Activated B cell treated with CpG ODN at 0.5 μM for 24 hours (primary cell): ENCODE results near the gene RHOBTB3. TPM values are rescaled to one million over a fixed set of nuclear protein-coding genes. Genes with fewer than 3 reads are reported as not detected.

Source experiments
- ATAC-seq: fragments of 200-7000 bp; cut with Tn5 transposase; one replicate; pipeline ENCODE4 v1.10.0; 2021; ENCODE audit warnings: low read depth, mild to moderate bottlenecking, moderate library complexity
- CTCF ChIA-PET: fragments of 350-600 bp; sonication (Branson Sonifier 250); formaldehyde crosslinking; loops from one replicate; lab custom pipeline; 2021; ENCODE audit warnings: antibody characterized with exemption; lab: Charles Lee
- POLR2A ChIA-PET: fragments of 350-600 bp; sonication (Branson Sonifier 250); formaldehyde crosslinking; loops from one replicate; lab custom pipeline; 2021; ENCODE audit warnings: antibody characterized with exemption; lab: Charles Lee
- DNase-seq: peaks from one replicate; pipeline ENCODE4 v3.0.0; 2022
- H3K27ac Mint-ChIP-seq: one replicate; pipeline ENCODE4 v1.8.0; 2020; ENCODE audit warnings: mixed read lengths
- H3K27me3 Mint-ChIP-seq: one replicate; pipeline ENCODE4 v1.8.0; 2021; ENCODE audit warnings: mixed read lengths
- H3K36me3 Mint-ChIP-seq: one replicate; pipeline ENCODE4 v1.8.0; 2021; ENCODE audit warnings: low read depth, mixed read lengths
- H3K4me1 Mint-ChIP-seq: one replicate; pipeline ENCODE4 v1.8.0; 2021; ENCODE audit warnings: mixed read lengths
- H3K4me3 Mint-ChIP-seq: one replicate; pipeline ENCODE4 v1.8.0; 2020; ENCODE audit warnings: mild to moderate bottlenecking, mixed read lengths
- H3K9me3 Mint-ChIP-seq: one replicate; pipeline ENCODE4 v1.8.0; 2020; ENCODE audit warnings: mixed read lengths
- CTCF ChIP-seq: fragments of 200-600 bp; IDR thresholded peaks from one replicate; pipeline ENCODE4 v1.8.0; 2022; ENCODE audit warnings: antibody characterized with exemption, mild to moderate bottlenecking
- intact Hi-C: fragments of 100-400 bp; cut with micrococcal nuclease; formaldehyde crosslinking; loops from one replicate; pipeline ENCODE4 v1.15.1; 2024
- total RNA-seq: library from RNA; stranded (reverse); gene quantifications from 2 replicates; pipeline ENCODE4 v1.2.3, GENCODE V29; 2022

Gene RHOBTB3
- total RNA-seq, 1 donor from 2014 or later: 3.3 TPM

DNA sequence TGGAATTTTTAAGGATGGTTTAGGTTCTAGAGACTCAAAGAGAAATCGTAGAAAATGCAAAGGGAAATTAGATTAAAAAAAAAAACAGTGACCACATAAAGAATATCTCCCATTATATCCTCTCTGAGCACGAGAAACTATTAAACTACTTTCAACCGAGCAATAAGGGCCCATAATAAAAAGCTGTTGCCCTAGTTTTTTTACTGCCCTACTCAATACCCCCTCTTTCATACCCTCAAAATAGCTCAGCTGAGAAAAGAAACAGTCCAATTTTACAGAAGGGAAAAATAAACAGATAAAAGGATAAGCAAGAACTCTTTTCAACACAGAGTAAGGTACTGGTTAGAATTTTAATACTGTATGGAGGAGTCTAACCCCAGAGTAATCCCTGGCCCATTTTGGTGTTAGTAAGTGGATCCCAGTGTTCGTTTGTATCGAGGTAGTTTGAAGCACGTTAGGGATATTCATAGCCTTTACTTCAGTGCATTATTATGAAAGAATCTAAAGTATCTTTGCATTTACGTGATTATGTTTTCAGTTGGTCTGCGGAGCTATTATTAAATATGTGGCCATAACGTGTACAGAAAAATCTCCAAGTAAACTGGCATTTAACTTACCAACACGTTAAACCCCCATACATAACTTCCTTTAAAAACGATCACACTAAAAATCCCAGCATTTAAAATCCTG lies 980 bp upstream of the RHOBTB3 start:
- Mint-ChIP-seq H3K4me1 (peaks cover 34% of the 10 kb centered on the region), H3K36me3 (no peaks in the 10 kb centered on the region), H3K27me3 (peaks cover 18% of the 10 kb centered on the region), H3K4me3 (peak overlapping the region; percentile 86), H3K27ac (peak overlapping the region; percentile 61), H3K9me3 (no peaks in the 10 kb centered on the region)
- POLR2A ChIA-PET: interaction anchor here (1.0 to 1.6 kb wide), 2 partner anchors 78 to 83 kb away, joined by 6 read pairs; partner anchors contain the start of gene RFESD
- intact Hi-C loops: loop anchor here (1.0 to 2.0 kb wide), 3 partner anchors 17 to 175 kb away; partner anchors contain the start of genes ARSK and RFESD
- DNase-seq: no peak
- ATAC-seq: no peak
- no peak for TF ChIP-seq CTCF
- CTCF ChIA-PET: interaction anchor here (1.4 to 1.8 kb wide), 4 partner anchors 30 to 116 kb away, joined by 4 to 12 read pairs (median 6); partner anchors contain the start of gene RFESD

DNA sequence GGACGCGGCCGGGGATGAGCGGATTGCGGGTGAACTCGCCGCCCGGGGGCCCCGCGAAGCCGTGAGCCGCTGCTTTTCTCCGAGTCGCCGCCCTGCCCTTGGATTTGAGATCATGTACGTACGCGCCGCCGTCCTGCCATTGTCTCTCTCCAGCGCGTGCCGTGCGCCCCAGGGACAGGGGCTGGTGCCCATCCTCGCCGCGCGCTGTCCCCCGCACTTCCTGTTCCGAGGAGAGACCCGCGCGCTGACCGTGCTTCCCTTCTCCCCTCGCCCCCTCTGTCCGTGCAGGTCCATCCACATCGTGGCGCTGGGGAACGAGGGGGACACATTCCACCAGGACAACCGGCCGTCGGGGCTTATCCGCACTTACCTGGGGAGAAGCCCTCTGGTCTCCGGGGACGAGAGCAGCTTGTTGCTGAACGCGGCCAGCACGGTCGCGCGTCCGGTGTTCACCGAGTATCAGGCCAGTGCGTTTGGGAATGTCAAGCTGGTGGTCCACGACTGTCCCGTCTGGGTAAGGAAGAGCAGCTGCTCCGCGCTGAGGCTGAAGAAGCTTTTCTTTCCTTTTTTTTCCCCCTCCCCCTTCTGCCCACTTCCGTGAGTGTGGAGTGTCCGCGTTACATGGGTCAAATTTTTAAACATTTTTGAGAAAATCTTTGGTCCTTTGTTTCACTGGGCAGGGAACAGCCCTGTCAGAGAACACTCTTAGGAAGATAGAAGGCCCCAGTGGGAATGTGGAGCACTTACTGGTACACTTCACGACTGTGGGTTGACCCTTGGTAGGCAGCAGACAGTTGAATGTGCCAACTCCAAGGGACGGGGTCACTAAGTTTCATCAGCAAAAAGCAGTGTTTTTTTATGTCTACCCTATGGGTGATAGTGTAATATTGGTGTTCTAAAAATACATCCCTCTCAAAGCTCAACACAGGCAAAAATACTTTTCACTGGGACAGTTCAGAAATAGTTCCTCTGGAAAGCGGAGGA lies 727 bp downstream of the RHOBTB3 start:
- POLR2A ChIA-PET: interaction anchor here (1.0 to 1.6 kb wide), 4 partner anchors 28 to 85 kb away, joined by 3 to 6 read pairs (median 6); partner anchors contain the start of gene RFESD
- ATAC-seq: peak; percentile 56

GRCh38 chr5:95733107-95733665 lies 2.0 kb downstream of the RHOBTB3 start:
- H3K27me3 Mint-ChIP-seq: peaks cover 18% of the 10 kb centered on the region
- peaks cover 25% of the 10 kb centered on the region for H3K4me1 Mint-ChIP-seq
- no peak for TF ChIP-seq CTCF
- H3K36me3 Mint-ChIP-seq: no peaks in the 10 kb centered on the region
- CTCF ChIA-PET: no interaction called here
- intact Hi-C loops: no loop called here
- ATAC-seq (no peak), DNase-seq (no peak)
- POLR2A ChIA-PET: no interaction called here
- H3K9me3 Mint-ChIP-seq: no peaks in the 10 kb centered on the region
- H3K27ac Mint-ChIP-seq: no peak overlapping the region
- H3K4me3 Mint-ChIP-seq: no peak overlapping the region

More for the DNA sequence above, 727 bp downstream of the RHOBTB3 start:
- peaks cover 32% of the 10 kb centered on the region for H3K4me1 Mint-ChIP-seq
- DNase-seq: no peak
- intact Hi-C loops: loop anchor here (1.0 to 2.0 kb wide), 4 partner anchors 7 to 85 kb away; partner anchors contain the start of gene RFESD
- TF ChIP-seq CTCF: no peak
- H3K27ac Mint-ChIP-seq: peak overlapping the region; percentile 56
- peak overlapping the region; percentile 87 for H3K4me3 Mint-ChIP-seq
- no peaks in the 10 kb centered on the region for H3K9me3 Mint-ChIP-seq
- peaks cover 18% of the 10 kb centered on the region for H3K27me3 Mint-ChIP-seq
- H3K36me3 Mint-ChIP-seq: no peaks in the 10 kb centered on the region
- CTCF ChIA-PET: interaction anchor here (1.4 to 1.8 kb wide), 4 partner anchors 28 to 114 kb away, joined by 4 to 12 read pairs (median 6); partner anchors contain the start of gene RFESD

GRCh38 chr5:95734187-95734586 lies 3.1 kb downstream of the RHOBTB3 start:
- Mint-ChIP-seq H3K4me1 (peaks cover 30% of the 10 kb centered on the region), H3K4me3 (no peak overlapping the region), H3K27ac (no peak overlapping the region), H3K27me3 (peaks cover 18% of the 10 kb centered on the region), H3K36me3 (no peaks in the 10 kb centered on the region), H3K9me3 (no peaks in the 10 kb centered on the region)
- intact Hi-C loops: no loop called here
- no peak for ATAC-seq
- TF ChIP-seq CTCF: no peak
- ChIA-PET CTCF (no interaction called here), POLR2A (no interaction called here)
- no peak for DNase-seq
